KOPT-K1 (cell line): ENCODE data around the gene TEX44.

Experiments
- H3K27ac ChIP-seq: fragments of 200-600 bp; sonication (generic); 2 replicates; pipeline ENCODE4 v1.5.1; 2016; ENCODE audit warnings: antibody characterized with exemption, mild to moderate bottlenecking, low read depth, low read length; ENCODE audit not compliant: poor library complexity, severe bottlenecking
- H3K36me3 ChIP-seq: fragments of 200-600 bp; sonication (generic); 2 replicates; pipeline ENCODE4 v1.5.1; 2017; ENCODE audit warnings: antibody characterized with exemption, mild to moderate bottlenecking, low read length, moderate library complexity; ENCODE audit not compliant: insufficient read depth
- H3K9me3 ChIP-seq: fragments of 200-600 bp; sonication (generic); 2 replicates; pipeline ENCODE4 v1.5.1; 2017; ENCODE audit warnings: antibody characterized with exemption, low read length, mild to moderate bottlenecking; ENCODE audit not compliant: insufficient read depth, poor library complexity, severe bottlenecking

The TEX44 gene

DNA sequence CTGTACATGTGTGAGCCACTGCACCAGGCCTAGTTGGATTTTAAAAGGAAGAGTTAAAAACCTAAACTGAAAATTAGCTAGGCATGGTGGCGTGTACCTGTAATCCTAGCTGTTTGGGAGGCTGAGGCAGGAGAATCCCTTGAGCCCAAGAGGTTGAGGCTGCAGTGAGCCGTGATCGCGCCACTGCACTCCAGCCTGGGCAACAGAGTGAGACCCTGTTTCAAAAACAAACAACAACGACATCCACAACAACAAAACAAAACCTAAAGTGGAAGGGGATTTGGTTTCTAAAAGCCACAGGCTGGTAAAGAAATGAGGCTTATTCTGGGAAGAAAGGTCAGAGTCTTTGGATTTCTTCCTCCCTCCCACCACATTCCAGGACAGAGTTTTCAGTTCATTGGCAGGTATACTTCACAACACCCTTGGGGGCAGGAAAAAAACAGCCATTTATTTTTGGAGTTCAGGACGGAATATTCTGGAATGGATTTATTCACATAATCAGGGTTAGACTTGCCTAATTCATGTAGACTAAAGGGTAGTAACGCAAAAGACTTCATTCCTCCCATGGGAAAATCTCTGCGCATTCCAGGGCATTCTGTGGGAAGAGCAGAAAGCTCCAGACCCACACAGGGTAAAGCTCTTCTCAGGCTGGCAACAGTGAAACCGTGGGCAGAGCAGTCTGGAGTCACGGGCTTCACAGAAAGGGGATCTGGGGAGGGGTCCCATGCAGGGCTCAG is 34.9 kb downstream of the TEX44 start:
- Histone ChIP-seq H3K9me3 (no peaks in the 10 kb centered on the region), H3K27ac (peak overlapping the region; percentile 55), H3K36me3 (no peaks in the 10 kb centered on the region)

DNA sequence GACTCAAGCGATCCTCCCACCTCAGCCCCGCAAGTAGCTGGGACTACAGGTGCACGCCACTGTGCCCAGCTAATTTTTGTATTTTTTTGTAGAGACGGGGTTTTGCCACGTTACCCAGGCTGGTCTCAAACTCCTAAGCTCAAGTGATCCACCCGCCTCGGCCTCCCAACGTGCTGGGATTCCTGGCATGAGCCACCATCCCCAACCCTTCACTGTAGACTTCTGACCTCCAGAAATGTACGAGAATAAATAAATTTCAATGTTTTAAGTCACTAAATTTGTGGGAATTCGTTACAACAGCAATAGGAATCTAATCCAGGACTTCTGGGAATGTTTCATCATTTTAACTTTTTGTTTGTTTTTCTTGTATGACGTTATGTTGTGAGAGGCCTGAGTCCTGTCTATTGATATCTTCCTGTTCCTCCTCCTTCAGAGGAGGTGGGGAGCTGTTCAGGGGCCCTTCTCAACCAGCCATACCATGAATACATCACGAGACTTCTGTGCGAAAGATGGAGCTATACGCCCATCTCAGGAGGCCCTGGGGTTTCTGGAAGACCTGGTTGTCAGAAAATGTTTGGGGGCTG is 40.0 kb downstream of the TEX44 start:
- Histone ChIP-seq H3K9me3 (no peaks in the 10 kb centered on the region), H3K27ac (peak overlapping the region; percentile 55), H3K36me3 (no peaks in the 10 kb centered on the region)

DNA sequence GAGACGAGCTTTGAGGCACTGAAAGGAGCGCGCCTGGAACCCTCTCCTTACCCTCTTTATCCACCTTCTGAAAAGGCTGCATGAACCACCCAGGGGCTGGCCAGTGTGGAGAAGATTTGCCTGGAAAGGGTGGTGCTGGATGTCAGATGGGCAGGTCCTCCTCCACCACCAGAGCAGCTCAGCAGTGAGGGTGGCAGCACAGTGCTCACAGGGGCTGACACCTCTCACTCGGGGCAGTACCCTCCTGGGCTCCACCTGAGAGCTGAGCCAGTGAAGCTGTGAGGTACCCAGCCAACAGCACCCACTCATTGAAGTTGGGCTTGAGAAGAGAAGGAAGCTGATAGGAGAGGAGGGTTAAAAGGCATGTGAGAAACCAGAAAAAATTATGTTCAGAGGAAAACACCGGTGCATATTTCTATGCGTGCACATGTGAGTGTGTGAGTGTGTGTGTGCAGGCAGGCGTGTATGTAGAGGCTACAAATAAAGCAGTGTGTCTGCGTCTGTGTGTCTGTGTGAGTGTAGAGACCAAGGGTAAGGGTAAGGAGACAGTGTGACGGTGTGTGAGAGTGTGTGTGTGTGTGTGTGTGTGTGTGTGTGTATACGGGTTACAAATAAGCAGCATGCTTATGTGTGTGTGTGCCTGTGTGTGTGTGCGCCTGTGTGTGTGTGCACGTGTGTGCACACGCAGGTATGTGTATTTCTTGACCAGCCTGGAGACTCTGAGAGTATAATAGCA is 40.7 kb downstream of the TEX44 start:
- Histone ChIP-seq H3K27ac (peak overlapping the region; percentile 55), H3K36me3 (no peaks in the 10 kb centered on the region), H3K9me3 (no peaks in the 10 kb centered on the region)

DNA sequence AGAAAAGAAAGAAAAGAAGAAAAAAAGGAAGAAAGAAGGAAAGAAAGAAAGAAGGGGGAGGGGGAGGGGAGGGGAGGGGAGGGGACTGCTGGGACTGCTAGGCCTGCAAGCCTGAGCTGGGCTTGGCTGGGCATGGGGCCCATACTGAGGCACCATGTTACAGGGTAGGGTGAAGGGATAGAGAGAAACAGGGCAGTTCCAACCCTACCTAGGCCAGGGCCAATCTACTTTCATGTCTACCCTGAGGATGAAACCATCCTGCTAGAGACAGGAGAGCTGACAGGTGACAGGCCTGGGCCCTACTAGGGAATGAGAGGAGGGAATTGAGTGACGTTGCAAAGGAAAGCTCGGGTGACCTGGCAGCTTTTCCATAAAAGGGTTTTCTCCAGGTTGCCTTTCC is 41.7 kb downstream of the TEX44 start:
- H3K27ac ChIP-seq: peak overlapping the region; percentile 1
- no peaks in the 10 kb centered on the region for H3K9me3 ChIP-seq
- H3K36me3 ChIP-seq: no peaks in the 10 kb centered on the region

DNA sequence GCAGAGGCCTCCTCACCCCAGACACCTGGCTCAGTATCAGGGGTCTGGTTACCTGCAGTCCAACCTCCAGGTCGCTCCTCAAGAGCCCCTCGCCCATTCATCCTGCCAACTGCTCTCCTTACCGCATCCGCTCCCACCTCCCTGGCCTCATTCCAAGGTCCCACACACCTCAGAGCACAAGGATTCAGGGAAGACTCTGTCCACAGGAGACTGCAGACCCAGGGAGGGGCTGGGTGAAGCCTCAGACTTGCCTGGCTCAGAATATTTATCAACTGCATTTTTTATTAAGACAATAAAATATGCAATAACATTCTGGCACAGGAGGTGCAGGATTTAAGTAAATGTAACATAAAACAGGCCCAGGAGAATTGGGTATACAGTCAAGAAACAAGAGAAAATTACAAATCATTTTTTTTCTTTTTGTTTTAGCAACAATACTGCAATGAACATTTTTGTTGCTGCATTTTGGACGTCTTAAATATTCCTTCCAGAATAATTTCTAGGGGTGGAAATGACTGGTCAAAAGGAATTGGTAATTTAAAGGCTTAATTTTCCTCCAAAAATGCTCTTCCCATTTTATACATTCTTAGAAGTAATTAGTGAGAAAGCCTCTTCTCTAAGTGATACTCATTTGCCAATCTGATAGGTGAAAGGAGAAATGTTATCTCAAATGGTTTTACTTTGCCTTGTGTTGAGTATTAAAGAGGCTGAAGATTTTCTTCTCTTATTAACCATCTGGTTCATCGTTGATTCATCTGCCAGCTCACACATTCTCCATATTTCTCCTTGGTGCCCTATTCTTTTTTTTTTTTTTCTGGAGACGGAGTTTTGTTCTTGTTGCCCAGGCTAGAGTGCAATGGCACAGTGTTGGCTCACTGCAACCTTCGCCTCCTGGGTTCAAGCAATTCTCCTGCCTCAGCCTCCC is 42.5 kb downstream of the TEX44 start:
- no peaks in the 10 kb centered on the region for H3K9me3 ChIP-seq
- no peaks in the 10 kb centered on the region for H3K36me3 ChIP-seq
- peak overlapping the region; percentile 1 for H3K27ac ChIP-seq

DNA sequence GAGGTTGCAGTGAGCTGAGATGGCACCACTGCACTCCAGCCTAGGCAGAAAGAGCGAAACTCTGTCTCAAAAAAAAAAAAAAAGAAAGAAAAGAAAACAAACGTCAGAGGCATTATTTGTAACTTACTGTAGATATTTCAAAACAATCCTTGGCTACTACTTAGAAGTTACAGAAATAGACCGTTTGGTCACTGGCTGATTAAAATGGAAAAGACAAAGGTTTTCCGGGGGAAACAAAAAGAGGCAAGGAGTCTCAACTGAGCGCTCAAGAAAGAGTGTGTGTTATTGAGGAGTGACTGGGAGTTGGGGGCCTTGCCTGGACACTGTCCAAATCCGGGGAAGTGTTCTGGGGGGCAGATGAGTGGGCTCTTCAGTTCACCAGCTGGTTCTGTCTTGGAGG is 47.6 kb downstream of the TEX44 start:
- Histone ChIP-seq H3K9me3 (no peaks in the 10 kb centered on the region), H3K27ac (no peak overlapping the region), H3K36me3 (no peaks in the 10 kb centered on the region)

DNA sequence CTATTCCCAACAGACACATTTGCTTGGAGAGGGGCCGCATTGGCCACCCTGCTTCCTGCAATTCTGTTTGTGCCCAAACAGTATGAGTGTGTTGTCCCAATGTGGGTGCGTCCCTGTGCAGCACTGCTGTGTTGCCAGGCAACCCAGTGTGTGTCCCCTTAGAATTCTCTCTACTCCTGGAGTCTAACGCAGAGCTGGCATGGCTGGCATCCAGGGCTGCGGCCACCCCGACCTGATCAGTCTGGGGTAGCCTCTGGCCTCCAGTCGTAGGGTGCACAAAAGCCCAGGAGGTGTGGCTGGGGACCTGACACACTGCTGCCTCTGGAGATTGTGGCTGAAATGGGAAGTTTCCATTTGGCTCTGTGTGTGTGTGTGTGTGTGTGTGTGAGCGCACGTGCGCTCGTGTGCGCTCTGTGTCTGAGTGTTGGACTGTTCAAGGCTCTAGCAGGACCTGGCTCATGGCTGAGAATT is 48.0 kb downstream of the TEX44 start:
- H3K27ac ChIP-seq: no peak overlapping the region
- no peaks in the 10 kb centered on the region for H3K9me3 ChIP-seq
- no peaks in the 10 kb centered on the region for H3K36me3 ChIP-seq

DNA sequence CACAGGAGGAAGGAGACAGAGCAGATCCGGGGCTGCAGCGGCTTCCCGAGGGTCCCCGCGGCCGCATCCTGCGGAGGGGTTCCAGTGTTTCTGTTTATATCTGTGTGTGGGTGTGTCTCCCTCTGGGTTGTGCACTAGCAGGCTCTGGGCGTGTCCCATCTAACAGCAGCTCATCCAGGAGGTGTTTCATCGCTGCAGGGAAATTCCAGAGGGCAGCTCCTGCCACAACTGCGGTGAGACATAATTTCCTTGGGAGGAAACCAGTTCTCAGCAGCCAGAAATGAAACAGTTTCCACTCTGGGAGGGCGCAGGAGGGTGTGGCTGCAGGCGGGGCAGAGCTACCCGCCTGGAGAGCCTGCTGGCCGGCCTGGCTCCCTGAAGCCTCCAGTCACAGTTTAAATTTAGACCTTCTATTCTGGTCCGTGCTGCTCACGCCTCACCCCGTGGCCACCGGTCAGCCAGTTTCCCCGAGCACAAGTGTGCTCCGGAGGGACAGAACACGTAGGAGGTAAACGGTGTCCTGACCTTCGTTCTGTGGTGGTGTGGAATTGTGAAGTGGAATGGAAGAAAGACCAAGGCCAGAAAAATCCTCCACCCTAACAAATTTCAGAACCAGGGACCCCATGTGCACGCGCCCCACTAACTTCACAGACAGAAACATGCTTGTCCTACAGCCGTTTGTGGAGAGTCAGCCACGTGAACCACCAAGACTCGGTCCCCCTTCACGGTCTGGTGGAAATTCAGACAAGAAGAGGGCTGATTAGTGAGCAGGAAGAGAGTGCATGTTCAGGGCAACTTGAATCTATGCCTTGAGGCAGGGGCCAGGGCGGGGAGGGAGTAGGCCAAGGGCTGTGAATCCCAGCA is 50.2 kb downstream of the TEX44 start:
- peak overlapping the region; percentile 80 for H3K27ac ChIP-seq
- H3K36me3 ChIP-seq: no peaks in the 10 kb centered on the region
- no peaks in the 10 kb centered on the region for H3K9me3 ChIP-seq

DNA sequence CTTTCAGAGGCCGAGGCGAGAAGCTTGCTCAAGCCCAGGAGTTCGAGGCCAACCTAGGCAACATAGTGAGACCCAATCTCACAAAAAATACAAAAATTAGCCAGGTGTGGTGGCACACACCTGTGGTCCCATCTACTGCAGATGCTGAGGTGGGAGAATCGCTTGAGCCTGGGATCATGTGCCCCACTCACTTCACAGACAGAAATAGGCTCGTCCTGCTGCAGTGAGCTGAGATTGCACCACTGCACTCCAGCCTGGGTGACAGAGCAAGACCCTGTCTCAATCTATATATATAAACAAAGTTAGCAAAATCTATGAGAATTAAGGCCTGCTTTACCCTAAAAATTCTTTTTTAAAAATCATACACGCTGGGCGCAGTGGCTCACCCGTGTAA is 50.8 kb downstream of the TEX44 start:
- no peaks in the 10 kb centered on the region for H3K36me3 ChIP-seq
- H3K27ac ChIP-seq: peak overlapping the region; percentile 80
- H3K9me3 ChIP-seq: no peaks in the 10 kb centered on the region
